Heart left ventricle (tissue), 13 donors: ENCODE results near the gene AKAP6.

Source experiments
- CTCF ChIP-seq, 12 donors: fragments of 200-600 bp; sonication (generic) in 4 of 12; IDR thresholded peaks; one replicate each; pipeline versions ENCODE4 v1.5.0 to v1.8.0; 2018 to 2022; ENCODE audit warnings: antibody characterized with exemption in 12 of 12, mild to moderate bottlenecking in 5 of 12
- POLR2A ChIP-seq, 2 donors: fragments of 450-650 bp; IDR thresholded peaks; one replicate each; pipeline ENCODE4 v1.6.1; 2017; ENCODE audit warnings: antibody characterized with exemption in 2 of 2, mild to moderate bottlenecking in 2 of 2, moderate library complexity in 2 of 2
- donor health status: ischemic (EF 13 %, LVEDD 7.1; RV severe dilation, severe dysfunction).
- donor health status: DM: no; HTN: yes; CAD: no.
- donor health status: DM: no; HTN: no; CAD: no.
- donor health status: ischemic (EF 25% LVEDD 6.9; RV normal size, moderate dysfunction).
- donor health status: ischemic (EF 25% LVEDD 5.7; RV mildly dilated, moderate dysfunction).
- donor health status: ischemic (EF 35%, LVEDD 5.7; RV mildly dilated, moderate dysfunction).
- donor health status: nonischemic (EF 11% LVEDD 7.7; RV severe dilation, severe dysfunction).
- donor health status: DM: yes; HTN: yes; CAD: no.
- donor health status: PGD.
- donor health status: ischemic (EF 29% LVEDD 5.4; RV normal size, mild dysfunction).
- donor health status: nonischemic (EF 23%, LVEDD 6.1; RV moderate dilation, normal function).

GRCh38 chr14:32509632-32510187 lies 180.6 kb downstream of the AKAP6 start:
- TF ChIP-seq CTCF (IDR thresholded peaks at IDR 0.05) (no peak), POLR2A (IDR thresholded peaks at IDR 0.05) (no peak)
